Measurements from ENCODE around the gene CASP2.

DNA sequence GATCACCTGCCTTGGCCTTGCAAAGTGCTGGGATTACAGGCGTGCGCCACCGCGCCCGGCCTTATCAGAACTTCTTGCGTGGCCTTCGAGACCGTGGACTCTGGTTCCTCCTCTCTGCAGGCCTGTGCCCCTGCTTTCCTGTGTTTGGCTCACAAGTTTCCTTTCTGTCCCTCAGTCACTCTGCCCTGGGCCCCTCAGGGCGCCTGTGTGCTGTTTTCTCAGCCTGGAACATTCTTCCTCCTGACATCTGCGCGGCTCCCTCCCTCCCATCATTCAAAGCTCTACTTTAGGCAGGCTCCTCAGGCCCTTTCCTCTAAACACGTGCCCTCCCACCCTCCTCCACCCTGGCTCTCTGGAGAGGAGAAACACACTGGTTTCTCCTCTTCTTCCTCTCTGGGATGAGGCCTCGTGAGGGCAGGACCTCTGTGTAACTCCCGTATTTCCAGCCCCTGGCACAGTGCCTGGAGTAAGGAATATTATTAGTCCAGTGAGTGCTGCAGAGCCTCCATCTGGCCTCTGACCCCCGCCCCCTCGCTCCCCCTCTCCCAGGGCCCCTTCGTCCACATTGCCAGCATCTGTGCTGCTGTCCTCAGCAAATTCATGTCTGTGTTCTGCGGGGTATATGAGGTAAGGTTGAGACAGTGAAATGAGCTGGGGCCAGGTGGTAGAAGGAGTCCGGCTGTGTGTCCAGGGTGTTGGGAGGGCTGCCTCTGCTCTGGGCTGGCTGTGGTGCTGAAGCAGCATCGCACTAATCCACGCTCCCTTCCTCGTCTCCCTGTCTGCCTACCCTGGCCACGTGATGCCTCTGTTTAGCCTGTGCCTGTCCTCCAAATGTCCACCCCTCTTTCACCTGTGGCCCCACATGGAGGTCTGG, 34.8 kb downstream of the CASP2 start:
- TF ChIP-seq POLR2A (IDR thresholded peaks at IDR 0.05) (no peak), POLR2AphosphoS5 (IDR thresholded peaks at IDR 0.05) (no peak)
- TF ChIP-seq, protein P1, sequence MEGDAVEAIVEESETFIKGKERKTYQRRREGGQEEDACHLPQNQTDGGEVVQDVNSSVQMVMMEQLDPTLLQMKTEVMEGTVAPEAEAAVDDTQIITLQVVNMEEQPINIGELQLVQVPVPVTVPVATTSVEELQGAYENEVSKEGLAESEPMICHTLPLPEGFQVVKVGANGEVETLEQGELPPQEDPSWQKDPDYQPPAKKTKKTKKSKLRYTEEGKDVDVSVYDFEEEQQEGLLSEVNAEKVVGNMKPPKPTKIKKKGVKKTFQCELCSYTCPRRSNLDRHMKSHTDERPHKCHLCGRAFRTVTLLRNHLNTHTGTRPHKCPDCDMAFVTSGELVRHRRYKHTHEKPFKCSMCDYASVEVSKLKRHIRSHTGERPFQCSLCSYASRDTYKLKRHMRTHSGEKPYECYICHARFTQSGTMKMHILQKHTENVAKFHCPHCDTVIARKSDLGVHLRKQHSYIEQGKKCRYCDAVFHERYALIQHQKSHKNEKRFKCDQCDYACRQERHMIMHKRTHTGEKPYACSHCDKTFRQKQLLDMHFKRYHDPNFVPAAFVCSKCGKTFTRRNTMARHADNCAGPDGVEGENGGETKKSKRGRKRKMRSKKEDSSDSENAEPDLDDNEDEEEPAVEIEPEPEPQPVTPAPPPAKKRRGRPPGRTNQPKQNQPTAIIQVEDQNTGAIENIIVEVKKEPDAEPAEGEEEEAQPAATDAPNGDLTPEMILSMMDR (IDR thresholded peaks at IDR 0.05), result no peak

Measured in breast epithelium (tissue), 3 donors.